ENCODE results near the gene HBZ. TPM values are rescaled to one million over a fixed set of nuclear protein-coding genes. Genes with fewer than 3 reads are reported as not detected.
"Not testable (repeated sequence)": the region's sequence is repeated elsewhere in the genome, so short reads cannot be mapped to it uniquely, and the experiment has no call there.

The HBZ gene
- total RNA-seq, 2 experiments from 2014 or later = not detected

GRCh38 chr16:200388-200787, 47.9 kb downstream of the HBZ start:
- no peak overlapping the region for H3K4me3 ChIP-seq (ENCODE audit: low read depth, low read length, poor library complexity, severe bottlenecking)
- POLR2A ChIA-PET = no interaction called here

GRCh38 chr16:203246-203645, 50.8 kb downstream of the HBZ start:
- no peaks in the 10 kb centered on the region for H3K9me3 ChIP-seq (ENCODE audit: low read length)
- H3K79me2 ChIP-seq (ENCODE audit: insufficient read depth, low read depth, low read length) = no peaks in the 10 kb centered on the region; the same call in 1 of the 2 replicates
- no TSS peak for BruUV-seq (replicated peaks)
- H3K4me2 ChIP-seq (ENCODE audit: low read length) = no peak overlapping the region
- no peak for DNase-seq (ENCODE audit: low spot score)
- TF ChIP-seq CTCF (conservative IDR thresholded peaks at IDR 0.05; ENCODE audit: low read length) (no peak), EZH2phosphoT487 (IDR thresholded peaks at IDR 0.05; ENCODE audit: borderline replicate concordance, low read depth, low read length) (no peak)
- no peak overlapping the region for H3K4me3 ChIP-seq (ENCODE audit: low read depth, low read length, poor library complexity, severe bottlenecking)
- H4K20me1 ChIP-seq (ENCODE audit: insufficient read depth, low read length) = no peaks in the 10 kb centered on the region
- H3K27ac ChIP-seq (ENCODE audit: low read depth, low read length, poor library complexity, severe bottlenecking) = no peak overlapping the region
- no peak overlapping the region for H2AFZ ChIP-seq (ENCODE audit: low read length)
- ChIA-PET POLR2A (interaction anchor here (0.6 to 1.5 kb wide), 2 partner anchors 8 to 25 kb away, joined by 3 read pairs; no protein-coding TSS in a partner anchor), CTCF (ENCODE audit: unreplicated experiment) (no interaction called here)
- H3K36me3 ChIP-seq (ENCODE audit: insufficient read depth, low read length) = peaks cover 97% of the 10 kb centered on the region
- no peaks in the 10 kb centered on the region for H3K9me2 ChIP-seq (ENCODE audit: insufficient read depth, low read length)
- intact Hi-C loops (cut with micrococcal nuclease; ENCODE audit: unreplicated experiment) = no loop called here
- no peaks in the 10 kb centered on the region for H3K4me1 ChIP-seq (ENCODE audit: insufficient read depth, low read length, poor library complexity, severe bottlenecking)

More at GRCh38 chr16:200388-200787, 47.9 kb downstream of the HBZ start:
- H3K9me2 ChIP-seq (ENCODE audit: insufficient read depth, low read length) = no peaks in the 10 kb centered on the region
- H3K9me3 ChIP-seq (ENCODE audit: low read length) = no peaks in the 10 kb centered on the region
- TF ChIP-seq EZH2phosphoT487 (IDR thresholded peaks at IDR 0.05; ENCODE audit: borderline replicate concordance, low read depth, low read length) = no peak
- TF ChIP-seq CTCF (conservative IDR thresholded peaks at IDR 0.05; ENCODE audit: low read length) = no peak
- no peaks in the 10 kb centered on the region for H4K20me1 ChIP-seq (ENCODE audit: insufficient read depth, low read length)
- intact Hi-C loops (cut with micrococcal nuclease; ENCODE audit: unreplicated experiment) = no loop called here
- H2AFZ ChIP-seq (ENCODE audit: low read length) = no peak overlapping the region
- H3K4me1 ChIP-seq (ENCODE audit: insufficient read depth, low read length, poor library complexity, severe bottlenecking) = no peaks in the 10 kb centered on the region
- H3K79me2 ChIP-seq (ENCODE audit: insufficient read depth, low read depth, low read length) = no peaks in the 10 kb centered on the region; the same call in 1 of the 2 replicates
- no TSS peak for BruUV-seq (replicated peaks)
- no peak for DNase-seq (ENCODE audit: low spot score)
- CTCF ChIA-PET (ENCODE audit: unreplicated experiment) = interaction anchor here (0.6 kb wide), 1 partner anchor 100 kb away, joined by 3 read pairs; no protein-coding TSS in a partner anchor
- H3K36me3 ChIP-seq (ENCODE audit: insufficient read depth, low read length) = peaks cover 98% of the 10 kb centered on the region
- H3K4me2 ChIP-seq (ENCODE audit: low read length) = no peak overlapping the region
- no peak overlapping the region for H3K27ac ChIP-seq (ENCODE audit: low read depth, low read length, poor library complexity, severe bottlenecking)

- H3K79me2 ChIP-seq (ENCODE audit: insufficient read depth, low read depth, low read length); H3K9me2 ChIP-seq (ENCODE audit: insufficient read depth, low read length); H3K4me2 ChIP-seq (ENCODE audit: low read length); H3K4me1 ChIP-seq (ENCODE audit: insufficient read depth, low read length, poor library complexity, severe bottlenecking); H3K27ac ChIP-seq (ENCODE audit: low read depth, low read length, poor library complexity, severe bottlenecking); CTCF ChIA-PET (ENCODE audit: unreplicated experiment); DNase-seq (ENCODE audit: low spot score); H3K4me3 ChIP-seq (ENCODE audit: low read depth, low read length, poor library complexity, severe bottlenecking); intact Hi-C loops (cut with micrococcal nuclease; ENCODE audit: unreplicated experiment); H2AFZ ChIP-seq (ENCODE audit: low read length); H4K20me1 ChIP-seq (ENCODE audit: insufficient read depth, low read length); BruUV-seq (replicated peaks); H3K9me3 ChIP-seq (ENCODE audit: low read length): not testable (repeated sequence)
- H3K36me3 ChIP-seq (ENCODE audit: insufficient read depth, low read length) = peaks cover 97% of the 10 kb centered on the region
- POLR2A ChIA-PET = interaction anchor here (1.5 kb wide), 1 partner anchor 24 kb away, joined by 3 read pairs; no protein-coding TSS in a partner anchor
Measured at GRCh38 chr16:204046-204445, 51.6 kb downstream of the HBZ start.

Small RNAs within 50 kb of the gene (small RNA-seq; reads per million reads assigned to genes)
- not detected for gene RF00019

Other genes with a start within 250 kb of the HBZ start
- gene POLR3K, start 99.0 kb upstream of the HBZ start, total RNA-seq (2014; rRNA removed; shearing (Covaris generic)) = 26.2 and 28.6 TPM in 2 replicates
- 73.6 and 74.1 TPM in 2 replicates for gene POLR3K, start 99.0 kb upstream of the HBZ start, total RNA-seq (2022)
- gene SNRNP25, start 98.8 kb upstream of the HBZ start, total RNA-seq (2014; rRNA removed; shearing (Covaris generic)) = 61.4 and 68.1 TPM in 2 replicates
- gene SNRNP25, start 98.8 kb upstream of the HBZ start, total RNA-seq (2022) = 63.0 and 68.3 TPM in 2 replicates
- 0.10 and 0.13 TPM in 2 replicates for gene RHBDF1, start 80.0 kb upstream of the HBZ start, total RNA-seq (2014; rRNA removed; shearing (Covaris generic))
- 0.66 and 0.68 TPM in 2 replicates for gene RHBDF1, start 80.0 kb upstream of the HBZ start, total RNA-seq (2022)
- 119 and 126 TPM in 2 replicates for gene MPG, start 74.4 kb upstream of the HBZ start, total RNA-seq (2014; rRNA removed; shearing (Covaris generic))
- 54.2 and 58.1 TPM in 2 replicates for gene MPG, start 74.4 kb upstream of the HBZ start, total RNA-seq (2022)
- gene NPRL3, start 14.0 kb upstream of the HBZ start, total RNA-seq (2014; rRNA removed; shearing (Covaris generic)) = 12.8 and 14.2 TPM in 2 replicates
- gene NPRL3, start 14.0 kb upstream of the HBZ start, total RNA-seq (2022) = 50.2 and 50.9 TPM in 2 replicates
- not detected in 2 replicates for gene HBM, start 13.3 kb downstream of the HBZ start, total RNA-seq (2014; rRNA removed; shearing (Covaris generic))
- not detected in 2 replicates for gene HBM, start 13.3 kb downstream of the HBZ start, total RNA-seq (2022)
- not detected in 2 replicates for gene HBA2, start 20.2 kb downstream of the HBZ start, total RNA-seq (2014; rRNA removed; shearing (Covaris generic))
- gene HBA2, start 20.2 kb downstream of the HBZ start, total RNA-seq (2022) = not detected in 2 replicates
- not detected in 2 replicates for gene HBA1, start 24.0 kb downstream of the HBZ start, total RNA-seq (2014; rRNA removed; shearing (Covaris generic))
- not detected in 2 replicates for gene HBA1, start 24.0 kb downstream of the HBZ start, total RNA-seq (2022)
- gene HBQ1, start 27.8 kb downstream of the HBZ start, total RNA-seq (2014; rRNA removed; shearing (Covaris generic)) = not detected in 2 replicates
- gene HBQ1, start 27.8 kb downstream of the HBZ start, total RNA-seq (2022) = not detected in 2 replicates
- 90.5 and 92.6 TPM in 2 replicates for gene LUC7L, start 76.8 kb downstream of the HBZ start, total RNA-seq (2014; rRNA removed; shearing (Covaris generic))
- gene LUC7L, start 76.8 kb downstream of the HBZ start, total RNA-seq (2022) = 81.4 and 90.6 TPM in 2 replicates
- gene FAM234A, start 82.2 kb downstream of the HBZ start, total RNA-seq (2014; rRNA removed; shearing (Covaris generic)) = 8.1 and 10.9 TPM in 2 replicates
- gene FAM234A, start 82.2 kb downstream of the HBZ start, total RNA-seq (2022) = 26.8 and 30.1 TPM in 2 replicates
- not detected in 2 replicates for gene RGS11, start 123.3 kb downstream of the HBZ start, total RNA-seq (2014; rRNA removed; shearing (Covaris generic))
- not detected in 2 replicates for gene RGS11, start 123.3 kb downstream of the HBZ start, total RNA-seq (2022)
- not detected in 2 replicates for gene ARHGDIG, start 127.9 kb downstream of the HBZ start, total RNA-seq (2014; rRNA removed; shearing (Covaris generic))
- gene ARHGDIG, start 127.9 kb downstream of the HBZ start, total RNA-seq (2022) = not detected in 2 replicates
- not detected in 2 replicates for gene PDIA2, start 130.5 kb downstream of the HBZ start, total RNA-seq (2014; rRNA removed; shearing (Covaris generic))
- not detected in 2 replicates for gene PDIA2, start 130.5 kb downstream of the HBZ start, total RNA-seq (2022)
- gene AXIN1, start 200.1 kb downstream of the HBZ start, total RNA-seq (2014; rRNA removed; shearing (Covaris generic)) = 30.3 and 30.6 TPM in 2 replicates
- 29.0 and 29.8 TPM in 2 replicates for gene AXIN1, start 200.1 kb downstream of the HBZ start, total RNA-seq (2022)
- 113 and 134 TPM in 2 replicates for gene MRPL28, start 217.9 kb downstream of the HBZ start, total RNA-seq (2014; rRNA removed; shearing (Covaris generic))
- gene MRPL28, start 217.9 kb downstream of the HBZ start, total RNA-seq (2022) = 78.1 and 84.6 TPM in 2 replicates
- 40.1 and 50.6 TPM in 2 replicates for gene PGAP6, start 229.3 kb downstream of the HBZ start, total RNA-seq (2014; rRNA removed; shearing (Covaris generic))
- 34.3 and 41.2 TPM in 2 replicates for gene PGAP6, start 229.3 kb downstream of the HBZ start, total RNA-seq (2022)
- gene NME4, start 244.6 kb downstream of the HBZ start, total RNA-seq (2014; rRNA removed; shearing (Covaris generic)) = 25.0 and 28.3 TPM in 2 replicates
- 24.3 and 25.0 TPM in 2 replicates for gene NME4, start 244.6 kb downstream of the HBZ start, total RNA-seq (2022)
- 7.5 and 8.0 TPM in 2 replicates for gene DECR2, start 249.2 kb downstream of the HBZ start, total RNA-seq (2014; rRNA removed; shearing (Covaris generic))
- 14.4 and 15.9 TPM in 2 replicates for gene DECR2, start 249.2 kb downstream of the HBZ start, total RNA-seq (2022)

Measured in OCI-LY7 (cell line).